Epidermal melanocyte (primary cell): ENCODE results near the gene ST3GAL2.

ENCODE experiments used
- DNase-seq: peaks from one replicate; pipeline ENCODE4 v3.0.0; 2011; ENCODE audit warnings: low spot score; ENCODE audit not compliant: insufficient read length

The ST3GAL2 gene

DNA sequence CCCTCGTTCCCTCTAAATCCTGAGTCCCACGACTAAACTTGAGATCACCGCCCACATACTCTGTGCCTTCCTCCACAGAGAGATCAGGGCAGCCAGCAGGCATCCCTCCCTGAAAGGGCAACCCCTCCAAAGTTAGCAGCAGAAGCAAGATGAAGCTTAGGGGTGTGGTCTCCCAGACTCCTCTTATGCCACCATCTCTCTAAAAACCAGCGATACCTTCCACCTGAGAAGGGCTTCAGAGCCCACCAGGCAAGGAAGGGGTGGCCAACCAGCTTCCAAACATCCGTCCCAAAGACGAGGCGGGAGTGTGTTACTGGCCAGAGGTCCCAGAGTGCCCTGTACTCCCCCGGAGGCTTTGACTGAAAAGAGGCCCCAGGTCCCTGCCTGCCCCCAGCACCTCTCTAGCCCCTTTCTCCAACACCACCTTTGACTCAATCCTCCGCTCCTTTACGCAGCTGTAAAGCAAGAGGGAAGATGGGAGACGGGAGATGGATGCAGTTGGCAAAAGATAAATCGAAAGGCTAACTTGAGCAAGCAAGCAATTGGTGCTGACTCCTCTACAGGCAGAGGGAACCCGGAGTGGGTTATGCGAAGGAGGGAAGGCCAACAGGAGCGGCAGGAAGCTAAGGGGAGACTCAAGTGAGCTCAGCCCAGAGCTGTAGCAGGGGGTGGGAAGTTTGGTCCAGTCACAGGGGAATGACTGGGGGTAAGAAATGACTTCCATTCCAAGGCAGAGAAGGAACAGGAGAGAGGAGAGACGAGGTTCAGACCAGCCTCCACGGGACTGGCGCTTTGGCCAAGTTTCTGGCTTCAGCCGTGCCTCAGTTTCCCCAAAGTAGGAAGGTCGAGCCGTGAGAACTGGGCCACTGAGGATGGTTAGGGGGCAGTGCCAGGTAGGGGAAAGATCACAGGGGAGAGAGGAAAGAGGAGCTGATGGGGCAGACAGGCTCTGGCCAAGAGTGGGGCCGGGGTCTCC is 1.0 kb downstream of the ST3GAL2 start:
- DNase-seq, result no peak

DNA sequence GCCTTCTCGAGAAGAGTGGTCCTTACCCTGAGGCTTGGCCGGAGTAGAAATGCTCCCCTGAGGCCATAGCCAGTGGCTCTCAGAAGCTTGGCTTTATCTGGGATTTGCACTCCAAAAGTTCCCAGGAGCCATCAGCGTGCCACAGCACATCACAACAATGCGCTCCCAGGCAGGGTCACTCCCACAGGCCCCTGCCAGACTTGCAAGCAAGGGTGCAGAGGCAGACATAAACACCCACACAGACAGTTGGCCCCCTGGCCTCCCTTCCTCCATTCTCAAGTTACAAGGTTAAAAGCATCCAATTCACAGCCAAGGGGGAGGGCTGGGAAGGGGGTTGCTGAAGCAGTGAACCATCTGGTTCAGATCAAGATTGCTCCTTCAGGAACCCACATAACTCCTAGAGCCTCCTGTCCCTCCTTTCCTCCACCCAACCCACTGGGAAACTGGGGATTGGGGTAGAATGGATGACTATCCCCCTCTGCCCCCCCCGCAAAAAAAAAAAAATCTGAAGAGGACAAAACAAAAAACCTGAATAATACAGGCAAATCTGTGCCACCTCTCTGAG is 1.8 kb downstream of the ST3GAL2 start:
- DNase-seq, result no peak

DNA sequence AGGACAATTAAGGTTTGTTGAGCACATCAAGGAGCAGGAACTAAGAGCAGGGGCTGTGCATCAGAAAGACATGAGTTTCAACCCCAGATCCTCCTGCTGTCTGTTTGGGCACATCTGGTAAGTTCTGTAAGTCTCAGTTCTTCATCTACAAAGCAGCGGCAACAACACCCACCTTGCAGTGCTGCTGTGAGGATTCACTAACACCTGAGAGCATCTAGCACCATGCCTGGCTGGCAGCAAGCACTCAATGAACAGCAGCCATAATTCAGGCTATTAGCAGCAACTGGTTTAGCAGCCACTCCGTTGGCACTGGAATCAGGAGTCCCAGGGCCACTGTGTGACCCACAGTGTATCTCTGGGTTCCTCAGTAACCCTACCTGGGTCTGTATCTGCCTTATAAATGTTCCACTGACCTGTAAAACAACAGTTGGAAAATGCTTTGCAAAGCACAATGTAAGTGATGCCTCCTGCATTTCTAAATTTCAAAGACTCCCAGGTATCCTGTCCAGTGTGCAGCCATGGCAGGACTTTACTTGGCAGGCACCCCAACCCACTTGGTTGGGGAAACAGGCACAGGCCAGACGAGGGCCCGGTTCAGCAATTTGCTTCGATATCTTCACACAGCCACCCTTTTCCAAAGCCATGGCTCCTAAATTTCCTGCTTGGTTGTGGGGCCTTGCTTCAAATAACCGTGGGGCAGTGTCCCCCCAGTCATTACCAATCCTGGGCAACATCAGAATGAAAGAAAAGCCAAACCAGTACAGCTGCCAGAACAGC is 4.2 kb downstream of the ST3GAL2 start:
- DNase-seq, result no peak

DNA sequence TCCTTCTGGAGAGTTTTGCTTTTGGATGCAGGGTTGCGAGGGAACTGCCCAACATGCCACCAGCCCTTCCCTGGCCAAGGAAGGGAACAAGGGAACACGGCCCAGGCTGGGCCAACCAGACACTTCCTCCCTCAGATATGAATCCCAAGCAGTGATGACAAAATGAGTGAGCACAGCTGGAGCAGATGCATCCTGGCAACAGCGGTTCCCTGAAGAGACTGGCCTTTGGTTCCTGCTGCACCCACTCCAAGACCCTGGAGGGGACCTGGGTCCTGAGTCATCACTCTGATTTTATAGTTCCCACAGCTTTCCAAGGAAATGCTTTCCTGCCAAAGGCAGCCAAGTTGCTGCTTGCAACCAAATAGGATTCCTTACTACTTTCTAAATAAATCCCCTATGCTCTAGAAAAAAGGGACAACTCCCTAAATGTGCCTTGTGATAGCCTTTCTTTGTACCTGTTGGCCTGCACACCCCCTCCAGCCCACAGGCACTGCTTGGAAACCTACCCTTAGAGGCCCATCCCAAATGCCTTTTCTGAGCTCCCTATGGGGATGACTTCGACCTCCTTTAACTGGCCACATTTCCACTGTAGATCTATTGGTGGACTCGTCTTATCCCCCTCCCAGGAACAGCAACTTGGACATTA is 5.3 kb downstream of the ST3GAL2 start:
- peak; percentile 36 for DNase-seq

DNA sequence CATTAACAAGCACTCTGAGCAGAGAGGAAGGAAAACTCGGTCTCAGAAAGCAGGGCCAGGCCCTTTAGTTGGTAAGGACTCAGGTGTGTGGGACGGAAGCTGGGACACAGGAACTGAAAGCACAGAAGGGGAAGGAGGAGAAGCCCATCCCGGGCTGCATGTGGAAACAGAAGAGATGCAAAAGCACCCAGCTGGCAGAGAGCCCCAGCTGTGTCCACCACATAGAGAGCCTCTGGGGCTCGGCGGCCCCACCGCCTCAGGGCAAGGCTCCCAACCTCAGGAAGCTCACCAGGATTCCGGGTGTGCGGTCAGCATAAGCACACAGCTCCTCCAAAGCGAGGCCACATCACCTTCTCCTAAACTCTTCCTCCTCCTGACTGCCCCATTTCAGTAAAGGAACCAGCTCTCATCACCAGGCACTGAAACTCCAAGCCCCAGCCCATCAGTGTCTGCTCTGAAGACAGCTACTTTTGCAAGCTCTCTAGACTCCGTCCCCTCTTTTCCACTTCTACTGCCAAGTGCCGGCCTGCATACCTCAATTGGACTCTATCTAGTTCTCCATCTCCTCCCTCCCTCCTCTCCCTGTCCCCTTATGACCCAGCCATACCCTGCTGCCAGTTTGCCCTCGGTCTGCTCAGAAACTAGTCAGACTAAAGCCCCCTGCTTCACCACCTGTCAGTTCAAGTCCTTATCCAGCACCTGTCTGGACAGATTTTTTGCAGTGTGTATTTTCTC is 6.0 kb downstream of the ST3GAL2 start:
- DNase-seq, result no peak

DNA sequence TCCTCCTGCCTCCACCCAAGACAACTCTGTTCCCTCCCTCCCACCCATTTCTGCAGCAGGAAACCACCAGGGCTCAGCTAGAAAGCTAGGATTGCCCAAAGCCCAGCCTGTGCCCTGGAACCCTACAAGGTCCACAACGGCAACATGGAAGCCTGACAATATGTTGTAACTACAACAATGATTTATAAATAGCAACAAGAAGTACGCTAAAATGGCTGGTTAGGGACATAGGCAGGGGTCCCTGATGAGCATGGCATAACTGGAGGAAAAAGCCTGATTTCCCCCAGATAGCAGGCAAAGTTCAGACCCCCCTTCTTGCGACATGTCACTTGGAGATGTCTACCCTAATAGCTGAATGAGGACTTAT is 6.6 kb downstream of the ST3GAL2 start:
- DNase-seq, result no peak

DNA sequence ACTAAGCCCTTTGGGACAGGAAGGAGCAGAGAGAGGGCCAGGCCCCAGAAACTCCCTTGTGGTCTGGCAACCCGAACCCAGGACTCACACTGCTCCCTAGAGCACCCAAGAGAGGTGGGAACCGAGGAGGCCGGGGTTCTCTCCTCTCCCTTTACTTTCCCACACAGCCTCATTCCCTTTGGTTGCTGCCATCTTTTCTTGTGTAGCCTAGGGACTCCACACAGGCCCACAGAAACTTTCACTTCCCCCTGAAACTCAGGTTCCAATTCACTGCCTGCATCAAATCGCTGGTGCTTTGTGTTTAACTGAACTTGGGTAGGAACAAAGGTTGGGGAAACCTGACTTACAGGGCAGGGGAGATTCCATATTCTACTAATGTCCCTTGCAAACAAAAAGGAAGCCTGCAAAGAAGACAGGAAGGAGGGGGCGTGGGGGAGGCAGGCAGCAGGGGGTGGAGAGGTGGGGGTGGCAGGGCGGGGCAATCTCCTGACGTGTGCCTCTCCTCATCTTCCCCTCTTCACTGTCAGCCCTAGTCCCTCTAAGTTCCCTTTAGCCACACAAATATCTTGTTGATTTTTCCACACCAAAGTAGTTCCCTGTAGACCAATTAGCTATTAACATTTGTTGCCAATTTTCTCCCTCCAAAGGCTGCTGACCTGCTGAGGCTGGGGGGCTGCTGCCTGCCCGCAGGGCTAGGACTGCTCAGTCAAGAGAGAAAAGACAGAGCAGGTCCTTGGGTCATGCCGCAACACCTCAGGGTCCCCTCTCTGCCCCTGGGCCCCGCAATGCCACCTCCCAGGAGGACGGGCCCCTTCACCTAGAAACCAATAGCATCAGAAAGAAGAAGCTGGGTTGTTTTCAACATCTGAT is 8.0 kb downstream of the ST3GAL2 start:
- DNase-seq, result no peak

DNA sequence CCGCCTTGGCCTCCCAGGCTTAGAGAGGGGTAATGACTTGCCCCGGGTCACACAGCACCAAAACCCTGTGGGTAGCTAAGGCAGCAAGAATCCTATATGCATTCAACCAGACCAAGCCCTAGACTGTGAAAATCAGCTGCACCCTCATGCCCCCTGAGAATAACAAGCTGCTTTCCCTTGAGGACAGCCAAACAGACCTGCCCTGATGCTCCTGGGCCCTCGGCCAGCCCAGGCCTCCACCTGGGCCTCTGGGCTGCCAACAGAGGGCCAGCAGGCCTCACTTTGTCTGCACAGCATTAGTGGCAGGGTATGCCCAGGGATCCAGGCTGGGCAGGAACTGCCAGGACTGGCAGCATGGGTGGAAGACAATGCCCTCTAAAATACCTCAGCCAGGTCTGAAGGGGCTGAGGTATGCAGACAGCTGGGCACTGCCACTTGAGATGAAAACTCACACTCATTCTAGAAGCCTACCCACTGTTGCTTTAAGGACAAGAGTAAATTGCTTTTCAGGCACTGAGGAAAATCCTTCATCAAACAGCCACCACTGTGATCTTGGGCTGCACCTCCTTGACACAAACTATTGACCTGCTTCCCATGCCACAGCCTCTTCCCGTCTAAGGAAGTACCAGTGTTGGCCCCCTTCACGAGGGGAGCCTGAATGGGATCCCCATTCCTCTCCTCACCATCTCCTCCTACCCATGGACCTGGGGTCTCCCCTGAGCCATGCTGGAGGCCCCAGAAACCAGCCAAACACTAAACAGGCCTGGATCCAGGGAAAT is 8.8 kb downstream of the ST3GAL2 start:
- DNase-seq, result no peak

DNA sequence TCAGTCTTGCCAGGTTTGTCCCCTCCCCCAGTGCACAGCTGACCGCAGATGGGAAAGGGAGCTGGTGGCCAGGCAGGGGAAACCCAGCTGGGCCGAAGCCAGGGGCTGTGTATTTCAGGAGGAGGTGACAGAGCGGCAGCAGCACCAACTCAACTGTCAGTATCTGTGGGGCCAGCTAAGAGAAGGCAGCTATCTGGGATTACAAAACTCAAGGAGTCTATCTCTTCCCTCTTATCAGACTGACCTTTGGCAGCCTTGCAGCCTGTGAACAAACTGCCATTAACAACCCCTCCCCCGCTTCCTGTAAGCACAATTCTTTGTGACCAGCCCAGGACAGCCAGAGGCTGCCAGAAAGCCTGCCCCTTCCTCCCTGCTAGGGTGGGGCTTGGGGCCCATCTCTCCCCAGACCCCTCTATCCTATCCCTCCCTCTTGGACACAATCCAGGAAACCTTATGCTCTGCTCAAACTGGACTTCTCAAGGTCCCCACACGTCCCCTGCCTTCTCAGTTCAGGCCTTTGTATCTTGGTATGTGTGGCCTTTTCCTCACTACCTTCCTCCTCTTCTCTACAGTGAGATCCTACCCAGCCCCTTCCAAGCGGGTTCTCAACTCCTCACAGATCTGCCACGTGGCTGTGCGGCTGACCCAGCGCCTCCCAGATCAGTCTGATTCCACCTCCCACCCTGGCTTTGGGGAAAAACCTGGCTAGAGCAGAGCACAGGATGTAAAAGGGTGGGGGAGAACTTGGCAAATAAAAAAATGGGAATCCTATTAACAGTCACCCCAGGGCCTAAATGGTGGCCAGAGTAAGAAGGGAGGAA is 10.5 kb downstream of the ST3GAL2 start:
- DNase-seq, result peak; percentile 70

DNA sequence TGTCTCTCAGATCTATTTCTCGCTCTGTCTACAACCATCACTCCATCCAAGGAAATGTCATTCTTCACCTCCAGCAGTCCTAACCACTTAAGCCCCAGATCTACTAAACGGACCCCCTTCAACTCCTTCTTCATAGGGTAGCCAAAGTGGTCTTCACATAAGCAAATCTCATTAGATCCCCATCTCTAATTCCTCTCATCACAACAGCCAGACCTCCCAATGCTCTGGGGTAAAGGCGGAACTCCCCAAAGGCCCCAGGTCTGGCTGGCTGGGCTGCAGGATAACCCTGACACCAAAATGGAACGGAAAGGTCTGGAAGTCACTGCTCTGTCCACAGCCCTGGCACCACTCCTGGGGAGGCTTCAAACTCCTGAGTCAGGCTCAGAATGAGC is 11.1 kb downstream of the ST3GAL2 start:
- DNase-seq, result no peak

DNA sequence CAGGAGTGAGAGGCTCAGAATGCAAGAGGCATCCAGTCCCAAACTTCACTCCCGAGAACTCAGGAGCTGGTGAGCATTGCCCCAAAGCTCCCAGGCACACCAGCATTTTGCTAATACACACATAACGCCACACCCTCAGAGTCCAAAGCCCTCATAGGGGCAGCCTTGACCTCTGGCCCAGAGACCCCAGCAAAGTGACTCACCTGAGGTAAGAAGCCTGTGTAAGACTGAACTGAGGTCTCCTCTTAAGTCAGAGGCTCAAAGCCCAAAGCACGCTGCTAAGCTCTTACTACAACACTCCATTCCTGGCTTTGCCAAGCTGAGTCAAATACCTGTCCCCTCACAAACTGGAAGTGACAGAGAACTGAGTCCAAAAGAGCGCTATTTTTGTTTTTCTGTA is 16.4 kb downstream of the ST3GAL2 start:
- DNase-seq, result no peak

DNA sequence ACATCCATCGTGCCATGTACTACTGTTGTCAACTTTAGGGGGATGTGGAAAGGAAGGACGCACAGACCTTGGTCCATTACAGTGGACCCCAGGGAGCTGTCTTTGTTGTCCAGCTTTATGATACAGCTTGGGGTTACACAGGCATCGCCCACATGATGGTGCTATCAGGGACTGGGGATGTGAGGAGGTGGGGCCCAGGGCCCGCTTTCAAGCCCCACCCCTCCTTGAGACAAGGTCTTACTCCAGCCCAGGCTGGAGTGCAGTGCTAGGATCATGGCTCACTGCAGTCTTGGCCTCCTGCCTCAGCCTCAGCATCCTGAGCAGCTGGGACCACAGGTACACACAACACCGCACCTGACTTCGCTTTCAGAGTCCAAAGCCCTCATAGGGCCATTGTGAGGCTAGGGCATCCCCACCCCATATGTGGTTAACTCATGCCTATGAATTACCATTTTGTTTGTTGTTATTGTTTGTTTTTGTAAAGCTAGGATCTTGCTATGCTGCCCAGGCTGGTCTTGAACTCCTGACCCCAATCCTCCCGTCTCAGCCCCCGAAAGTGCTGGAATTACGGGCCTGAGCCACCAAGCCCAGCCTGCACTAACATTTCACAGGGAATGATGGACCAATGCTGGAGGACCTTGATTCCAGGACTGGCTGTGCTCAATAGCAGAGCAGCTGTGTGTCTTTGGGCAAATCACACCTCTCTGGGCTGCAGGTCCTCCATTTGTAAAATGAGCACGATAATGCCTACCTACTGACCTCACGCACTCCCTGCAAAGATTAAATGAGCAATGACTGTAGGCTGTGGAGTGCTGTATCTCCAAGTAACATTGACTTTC is 17.2 kb downstream of the ST3GAL2 start:
- no peak for DNase-seq

DNA sequence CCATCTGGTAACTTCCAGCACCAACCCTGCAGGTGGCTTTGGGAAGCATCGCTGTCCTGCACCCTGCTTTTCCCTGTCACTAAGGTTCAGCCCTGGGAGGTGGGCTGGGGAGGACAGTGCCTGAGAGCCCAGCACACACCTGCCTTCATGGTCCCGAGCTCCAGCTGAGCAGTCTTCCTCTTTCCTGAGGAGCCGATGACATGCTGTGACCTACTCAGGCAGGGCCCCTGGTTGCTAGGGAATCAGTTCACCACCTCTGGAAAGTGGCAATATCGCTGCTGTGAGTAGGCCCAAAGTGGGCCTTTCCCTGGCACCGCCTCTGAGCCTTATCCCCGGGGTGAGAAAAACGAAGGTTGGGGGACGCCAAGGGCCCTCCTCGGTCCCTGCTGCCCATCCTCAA is 17.9 kb downstream of the ST3GAL2 start:
- no peak for DNase-seq

DNA sequence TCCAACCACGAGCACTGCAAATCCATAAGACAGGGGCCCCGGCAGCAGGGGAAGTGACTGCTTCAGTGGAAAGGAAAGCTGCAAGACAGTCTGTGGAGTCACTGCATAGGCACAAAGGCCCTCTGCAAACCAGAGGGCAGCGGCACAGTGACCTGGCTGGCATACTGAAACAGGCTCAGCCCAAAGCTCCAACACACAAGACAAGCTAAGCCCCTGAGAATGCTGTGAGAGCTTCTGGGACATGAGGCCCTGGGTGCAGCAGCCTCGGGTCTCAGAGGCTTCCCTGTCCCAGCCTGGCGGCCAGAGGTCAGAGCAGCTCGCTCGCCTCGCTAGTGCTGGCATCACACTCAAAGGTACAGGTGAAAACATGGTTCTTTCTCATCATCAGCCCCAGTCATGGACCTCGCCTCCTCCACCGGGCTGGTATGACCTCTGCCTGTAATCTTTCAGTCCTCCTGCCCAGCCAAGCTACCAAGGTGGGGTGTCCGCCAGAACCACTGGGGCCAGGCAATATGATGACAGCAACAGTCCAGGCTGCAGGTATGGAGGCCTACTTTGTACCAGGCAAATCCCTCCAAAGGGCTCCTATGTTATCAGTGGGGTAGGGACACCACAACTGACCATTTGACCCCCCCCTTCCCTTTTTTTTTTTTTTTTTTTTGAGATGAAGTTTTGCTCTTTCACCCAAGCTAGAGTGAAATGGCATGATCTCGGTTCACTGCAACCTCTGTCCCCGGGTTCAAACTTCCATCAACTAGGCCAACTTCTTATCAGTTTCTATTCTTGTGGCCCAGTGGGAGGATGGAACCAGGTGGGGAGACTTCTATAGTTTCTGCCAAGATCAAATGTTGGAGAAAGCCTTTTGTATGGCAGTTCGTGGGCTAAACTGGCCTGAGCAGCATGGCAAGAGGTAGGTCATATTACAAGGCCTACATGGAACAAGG is 19.2 kb downstream of the ST3GAL2 start:
- DNase-seq, result no peak

DNA sequence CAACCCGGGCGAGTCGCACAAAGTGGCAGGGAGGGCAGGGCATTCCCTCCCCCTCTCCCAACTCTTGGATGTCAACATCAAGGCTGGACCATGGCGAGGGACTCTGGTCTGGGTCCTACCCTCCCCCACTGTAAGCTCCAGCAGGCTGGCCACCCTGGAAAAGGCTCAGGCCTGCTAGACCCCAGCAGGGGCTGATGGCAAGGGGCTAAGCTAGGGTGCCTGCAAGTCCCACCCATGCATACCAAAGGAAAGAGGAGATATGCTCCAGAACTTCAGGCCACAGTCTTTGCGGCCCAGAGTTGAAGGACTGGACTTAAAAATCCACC is 19.9 kb downstream of the ST3GAL2 start:
- no peak for DNase-seq

DNA sequence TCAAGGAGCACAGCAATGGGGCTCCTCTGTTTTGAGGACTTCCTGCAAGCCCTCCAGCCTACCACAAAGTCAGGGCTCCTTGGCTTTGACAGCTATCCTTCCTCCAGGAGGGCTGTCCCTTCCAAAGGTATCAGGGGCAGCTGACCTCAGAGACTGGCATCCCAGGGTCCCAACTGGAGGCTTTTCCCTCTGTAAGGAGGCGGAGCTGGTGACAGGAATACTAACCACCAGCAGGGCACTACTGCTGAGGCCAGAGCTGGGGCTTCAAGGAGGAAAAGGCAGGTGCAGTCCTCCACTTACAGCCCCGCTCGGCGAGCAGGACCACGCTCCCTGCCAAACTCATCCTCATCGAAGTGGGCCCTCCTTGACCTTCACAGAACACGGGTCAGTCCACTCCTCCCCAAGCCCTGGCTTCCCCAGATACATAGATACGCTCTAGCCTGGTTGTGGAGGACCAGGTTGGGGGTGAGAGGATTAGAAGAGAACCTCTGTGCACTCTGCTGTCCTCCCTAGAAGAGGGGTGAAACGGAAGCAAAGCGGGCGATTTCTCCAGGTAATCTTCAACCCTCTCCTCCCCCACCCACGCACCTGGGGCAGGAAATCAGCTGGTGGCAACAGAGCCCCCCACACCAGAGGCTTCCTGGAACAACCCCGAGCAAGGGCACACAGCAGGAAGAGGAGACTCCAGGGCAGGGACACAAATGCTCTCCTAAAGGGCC is 20.5 kb downstream of the ST3GAL2 start:
- DNase-seq, result no peak
